Measurements from ENCODE around the gene CDV3.

The CDV3 gene

DNA sequence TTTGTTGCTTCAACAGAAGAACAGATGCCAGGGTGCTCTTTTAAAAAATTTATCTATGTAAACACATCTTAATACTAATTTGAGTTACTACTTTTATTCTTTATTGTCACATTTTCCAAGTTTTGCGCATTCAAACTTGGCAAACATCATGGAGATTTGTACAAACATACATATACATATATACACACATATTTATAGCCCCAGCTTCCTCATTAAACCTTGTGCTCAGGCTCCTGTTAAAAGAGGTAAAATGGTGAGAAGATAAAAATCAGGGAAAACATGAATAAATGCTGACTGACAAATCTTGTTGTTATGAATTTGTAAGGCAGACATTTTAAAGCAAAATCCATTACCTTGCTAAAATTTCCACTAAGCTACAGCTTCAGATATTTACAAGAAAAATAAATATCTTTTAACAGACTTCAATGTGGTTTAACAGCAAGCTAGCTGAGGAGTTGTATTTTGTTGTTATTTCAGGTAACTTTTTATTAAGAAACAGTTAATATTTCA is 27.1 kb downstream of the CDV3 start:
- Histone ChIP-seq H3K4me3 (ENCODE audit: low read depth, low read length) (no peak overlapping the region), H3K27ac (ENCODE audit: low read depth, low read length) (no peak overlapping the region), H2BK5ac (ENCODE audit: low read depth, low read length, poor library complexity) (no peak overlapping the region), H4K12ac (ENCODE audit: low read depth, low read length) (no peak overlapping the region), H2BK120ac (ENCODE audit: insufficient read depth, low read length, poor library complexity) (no peak overlapping the region), H2AK5ac (ENCODE audit: low read length) (no peak overlapping the region), H3K23ac (ENCODE audit: low read length) (no peak overlapping the region), H2AFZ (ENCODE audit: insufficient read depth, low read length, poor library complexity) (no peak overlapping the region), H3K9me3 (ENCODE audit: insufficient read depth, low read depth, low read length) (no peaks in the 10 kb centered on the region), H3K4ac (ENCODE audit: low read depth, low read length) (no peak overlapping the region), H3K36me3 (ENCODE audit: control insufficient read depth in 1 of 2, insufficient read depth in 2 of 2, low read length in 2 of 2) (peaks cover 3 to 9% of the 10 kb centered on the region in 2 experiments), H3K79me2 (ENCODE audit: control insufficient read depth, insufficient read depth, low read length, poor library complexity) (no peaks in the 10 kb centered on the region), H3K79me1 (ENCODE audit: low read length) (no peaks in the 10 kb centered on the region), H3K14ac (ENCODE audit: low read length) (no peak overlapping the region), H3K4me2 (ENCODE audit: low read length) (no peak overlapping the region), H2BK12ac (ENCODE audit: low read length) (no peak overlapping the region), H3K9ac (ENCODE audit: low read length) (no peak overlapping the region), H3K27me3 (ENCODE audit: insufficient read depth, low read length) (no peaks in the 10 kb centered on the region), H4K8ac (ENCODE audit: low read depth, low read length) (no peak overlapping the region), H4K91ac (ENCODE audit: low read depth, low read length) (no peak overlapping the region), H3K18ac (ENCODE audit: low read length) (no peak overlapping the region), H3K4me1 (ENCODE audit: control insufficient read depth in 1 of 2, insufficient read depth in 2 of 2, low read length in 2 of 2) (peaks cover 3 to 6% of the 10 kb centered on the region in 2 experiments)
- WGBS (ENCODE audit: extremely low coverage, insufficient coverage, insufficient read length): no CpG with 5 or more reads among the region's 1 CpG
- DNase-seq: no peak

DNA sequence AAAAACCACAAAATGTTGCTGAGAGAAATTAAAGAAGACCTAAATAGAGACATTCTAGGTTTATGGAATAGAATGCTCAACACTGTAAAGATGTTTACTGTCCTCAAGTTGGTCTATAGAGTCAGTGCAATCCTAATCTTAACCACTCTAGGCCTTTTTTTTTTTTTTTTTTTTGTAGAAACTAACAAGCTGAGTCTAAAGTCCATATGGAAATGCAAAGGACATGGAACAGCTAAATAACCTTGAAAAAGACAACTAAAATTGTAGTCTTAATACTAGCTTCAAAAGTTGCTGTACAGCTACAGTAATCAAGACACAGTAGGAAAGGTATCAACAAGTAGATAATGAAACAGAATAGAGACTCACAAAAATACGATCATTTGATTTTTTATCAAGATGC is 32.9 kb downstream of the CDV3 start:
- no peak overlapping the region for H3K27ac ChIP-seq (ENCODE audit: low read depth, low read length)
- H3K79me2 ChIP-seq (ENCODE audit: control insufficient read depth, insufficient read depth, low read length, poor library complexity): no peaks in the 10 kb centered on the region
- H4K8ac ChIP-seq (ENCODE audit: low read depth, low read length): no peak overlapping the region
- WGBS (ENCODE audit: extremely low coverage, insufficient coverage, insufficient read length): no CpG with 5 or more reads among the region's 1 CpG
- H3K4ac ChIP-seq (ENCODE audit: low read depth, low read length): no peak overlapping the region
- no peak overlapping the region for H3K4me2 ChIP-seq (ENCODE audit: low read length)
- H3K4me3 ChIP-seq (ENCODE audit: low read depth, low read length): no peak overlapping the region
- no peaks in the 10 kb centered on the region for H3K79me1 ChIP-seq (ENCODE audit: low read length)
- H2BK12ac ChIP-seq (ENCODE audit: low read length): no peak overlapping the region
- H3K27me3 ChIP-seq (ENCODE audit: insufficient read depth, low read length): no peaks in the 10 kb centered on the region
- no peak overlapping the region for H2AK5ac ChIP-seq (ENCODE audit: low read length)
- H3K23ac ChIP-seq (ENCODE audit: low read length): no peak overlapping the region
- DNase-seq: no peak
- H2BK5ac ChIP-seq (ENCODE audit: low read depth, low read length, poor library complexity): no peak overlapping the region
- H3K18ac ChIP-seq (ENCODE audit: low read length): no peak overlapping the region
- H4K12ac ChIP-seq (ENCODE audit: low read depth, low read length): no peak overlapping the region
- H2BK120ac ChIP-seq (ENCODE audit: insufficient read depth, low read length, poor library complexity): no peak overlapping the region
- H3K9me3 ChIP-seq (ENCODE audit: insufficient read depth, low read depth, low read length): no peaks in the 10 kb centered on the region
- H3K36me3 ChIP-seq (ENCODE audit: control insufficient read depth in 1 of 2, insufficient read depth in 2 of 2, low read length in 2 of 2): peaks cover 8 to 11% of the 10 kb centered on the region in 2 experiments
- H4K91ac ChIP-seq (ENCODE audit: low read depth, low read length): no peak overlapping the region
- H3K9ac ChIP-seq (ENCODE audit: low read length): no peak overlapping the region
- no peak overlapping the region for H2AFZ ChIP-seq (ENCODE audit: insufficient read depth, low read length, poor library complexity)
- no peak overlapping the region for H3K14ac ChIP-seq (ENCODE audit: low read length)
- H3K4me1 ChIP-seq (ENCODE audit: control insufficient read depth in 1 of 2, insufficient read depth in 2 of 2, low read length in 2 of 2): no peaks in the 10 kb centered on the region

DNA sequence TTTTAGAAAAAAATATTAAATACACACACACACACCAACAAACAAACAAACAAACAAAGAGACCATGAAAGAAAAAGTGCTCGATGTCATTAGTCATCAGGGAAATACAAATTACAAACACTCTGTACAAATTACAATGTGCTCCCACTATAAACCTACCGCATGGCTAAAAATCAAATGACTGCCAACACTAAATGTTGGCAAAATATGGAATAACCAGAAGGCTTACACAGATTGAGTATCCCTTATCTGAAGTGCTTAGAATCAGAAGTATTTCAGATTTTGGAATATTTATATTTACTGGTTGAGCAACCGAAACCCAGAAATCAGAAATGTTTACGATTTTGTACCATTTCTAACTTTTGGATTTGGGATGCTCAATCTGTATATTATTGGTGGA is 33.4 kb downstream of the CDV3 start:
- H3K4me1 ChIP-seq (ENCODE audit: control insufficient read depth in 1 of 2, insufficient read depth in 2 of 2, low read length in 2 of 2): no peaks in the 10 kb centered on the region
- H3K4me3 ChIP-seq (ENCODE audit: low read depth, low read length): no peak overlapping the region

DNA sequence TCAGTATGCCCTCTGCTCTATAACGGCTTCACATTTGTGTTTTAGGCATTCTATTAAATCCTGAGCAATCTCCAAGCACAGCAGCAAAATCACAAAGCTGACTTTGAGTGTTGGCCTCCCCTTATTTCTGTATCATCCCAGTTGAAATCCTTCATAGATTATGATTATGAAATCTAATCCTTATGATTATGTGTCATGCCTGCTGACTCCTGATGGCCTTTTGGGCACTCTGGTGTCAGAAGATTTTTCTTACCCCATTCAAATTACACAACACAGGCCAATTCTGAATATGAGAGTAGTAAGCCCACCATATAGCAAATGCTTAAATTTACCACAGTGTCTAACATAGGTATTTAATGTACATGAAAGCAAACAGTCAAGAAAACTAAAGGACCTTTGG is 34.3 kb downstream of the CDV3 start:
- Histone ChIP-seq H3K36me3 (ENCODE audit: control insufficient read depth in 1 of 2, insufficient read depth in 2 of 2, low read length in 2 of 2) (peaks cover 17 to 19% of the 10 kb centered on the region in 2 experiments), H3K27ac (ENCODE audit: low read depth, low read length) (no peak overlapping the region), H2AFZ (ENCODE audit: insufficient read depth, low read length, poor library complexity) (no peak overlapping the region), H4K91ac (ENCODE audit: low read depth, low read length) (no peak overlapping the region), H3K23ac (ENCODE audit: low read length) (no peak overlapping the region), H4K8ac (ENCODE audit: low read depth, low read length) (no peak overlapping the region), H4K12ac (ENCODE audit: low read depth, low read length) (no peak overlapping the region), H3K18ac (ENCODE audit: low read length) (no peak overlapping the region), H2BK120ac (ENCODE audit: insufficient read depth, low read length, poor library complexity) (no peak overlapping the region), H2BK12ac (ENCODE audit: low read length) (no peak overlapping the region), H3K9ac (ENCODE audit: low read length) (no peak overlapping the region), H3K27me3 (ENCODE audit: insufficient read depth, low read length) (no peaks in the 10 kb centered on the region), H3K4me2 (ENCODE audit: low read length) (no peak overlapping the region), H3K14ac (ENCODE audit: low read length) (no peak overlapping the region), H3K4me3 (ENCODE audit: low read depth, low read length) (no peak overlapping the region), H3K79me2 (ENCODE audit: control insufficient read depth, insufficient read depth, low read length, poor library complexity) (no peaks in the 10 kb centered on the region), H3K4me1 (ENCODE audit: control insufficient read depth in 1 of 2, insufficient read depth in 2 of 2, low read length in 2 of 2) (no peaks in the 10 kb centered on the region), H3K9me3 (ENCODE audit: insufficient read depth, low read depth, low read length) (no peaks in the 10 kb centered on the region), H3K79me1 (ENCODE audit: low read length) (no peaks in the 10 kb centered on the region), H2AK5ac (ENCODE audit: low read length) (no peak overlapping the region), H3K4ac (ENCODE audit: low read depth, low read length) (no peak overlapping the region), H2BK5ac (ENCODE audit: low read depth, low read length, poor library complexity) (no peak overlapping the region)
- no CpG with 5 or more reads among the region's 1 CpG for WGBS (ENCODE audit: extremely low coverage, insufficient coverage, insufficient read length)
- no peak for DNase-seq

More for the DNA sequence above, 33.4 kb downstream of the CDV3 start:
- Histone ChIP-seq H3K14ac (ENCODE audit: low read length) (no peak overlapping the region), H4K91ac (ENCODE audit: low read depth, low read length) (no peak overlapping the region), H2AFZ (ENCODE audit: insufficient read depth, low read length, poor library complexity) (no peak overlapping the region), H3K79me1 (ENCODE audit: low read length) (no peaks in the 10 kb centered on the region), H3K36me3 (ENCODE audit: control insufficient read depth in 1 of 2, insufficient read depth in 2 of 2, low read length in 2 of 2) (peaks cover 11 to 14% of the 10 kb centered on the region in 2 experiments), H2BK5ac (ENCODE audit: low read depth, low read length, poor library complexity) (no peak overlapping the region), H2AK5ac (ENCODE audit: low read length) (no peak overlapping the region), H3K9me3 (ENCODE audit: insufficient read depth, low read depth, low read length) (no peaks in the 10 kb centered on the region), H4K8ac (ENCODE audit: low read depth, low read length) (no peak overlapping the region), H2BK120ac (ENCODE audit: insufficient read depth, low read length, poor library complexity) (no peak overlapping the region), H3K23ac (ENCODE audit: low read length) (no peak overlapping the region), H3K4ac (ENCODE audit: low read depth, low read length) (no peak overlapping the region), H2BK12ac (ENCODE audit: low read length) (no peak overlapping the region), H4K12ac (ENCODE audit: low read depth, low read length) (no peak overlapping the region), H3K4me2 (ENCODE audit: low read length) (no peak overlapping the region), H3K79me2 (ENCODE audit: control insufficient read depth, insufficient read depth, low read length, poor library complexity) (no peaks in the 10 kb centered on the region), H3K27ac (ENCODE audit: low read depth, low read length) (no peak overlapping the region), H3K18ac (ENCODE audit: low read length) (no peak overlapping the region), H3K27me3 (ENCODE audit: insufficient read depth, low read length) (no peaks in the 10 kb centered on the region), H3K9ac (ENCODE audit: low read length) (no peak overlapping the region)
- WGBS (ENCODE audit: extremely low coverage, insufficient coverage, insufficient read length): no CpG with 5 or more reads among the region's 4 CpGs
- DNase-seq: no peak
